Measurements from ENCODE around the gene THEM5.
"Not testable (repeated sequence)": the region's sequence is repeated elsewhere in the genome, so short reads cannot be mapped to it uniquely, and the experiment has no call there.

The THEM5 gene

DNA sequence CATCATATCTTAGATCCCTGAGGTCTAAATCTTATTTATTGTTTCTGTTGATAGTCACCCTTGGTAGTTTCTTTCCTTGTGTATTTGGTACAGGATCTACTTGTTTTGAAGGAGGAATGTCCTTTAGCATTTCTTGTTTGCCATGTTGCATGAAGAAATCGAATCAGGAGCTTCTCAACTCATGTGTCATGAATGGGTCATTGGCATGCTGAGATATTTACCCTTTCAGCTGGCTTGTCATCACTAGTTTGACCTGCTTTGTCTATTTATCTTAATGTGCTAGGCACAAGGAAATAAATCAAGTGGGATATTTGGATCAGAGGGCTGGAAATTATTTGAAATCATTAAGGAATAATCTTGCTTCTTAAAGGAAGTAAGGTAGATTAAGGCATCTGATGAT is 32.0 kb upstream of the THEM5 start:
- Histone ChIP-seq H3K4me1 (ENCODE audit: control insufficient read depth, insufficient read depth, low read length, poor library complexity, severe bottlenecking) (no peaks in the 10 kb centered on the region), H3K9me3 (ENCODE audit: control insufficient read depth, low read length) (peaks cover 5% of the 10 kb centered on the region), H3K4me3 (ENCODE audit: extremely low read depth, insufficient read depth, low read length, poor library complexity, severe bottlenecking) (no peak overlapping the region), H3K27ac (ENCODE audit: low read depth, low read length, severe bottlenecking) (no peak overlapping the region), H3K36me3 (ENCODE audit: control insufficient read depth, insufficient read depth, low read length) (peaks cover 19% of the 10 kb centered on the region)
- WGBS, 2 experiments (ENCODE audit: insufficient coverage in 2 of 2), result 80% methylated on average over 1 of the region's 1 CpG; no CpG with 5 or more reads in 1 of the 2 experiments

DNA sequence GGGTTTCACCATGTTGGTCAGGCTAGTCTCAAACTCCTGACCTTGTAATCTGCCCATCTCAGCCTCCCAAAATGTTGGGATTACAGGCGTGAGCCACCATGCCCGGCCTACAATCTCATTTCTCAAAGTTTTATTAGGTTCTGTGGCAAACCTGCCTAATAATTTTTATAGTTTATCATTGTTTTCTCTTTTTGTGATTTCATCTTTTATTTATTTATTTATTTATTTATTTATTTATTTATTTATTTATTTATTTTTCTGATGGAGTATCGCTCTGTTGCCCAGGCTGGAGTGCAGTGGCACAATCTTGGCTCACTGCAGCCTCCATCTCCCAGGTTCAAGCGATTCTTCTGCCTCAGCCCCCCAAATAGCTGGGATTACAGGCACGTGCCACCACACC is 31.4 kb upstream of the THEM5 start:
- H3K4me3 ChIP-seq (ENCODE audit: extremely low read depth, insufficient read depth, low read length, poor library complexity, severe bottlenecking); H3K4me1 ChIP-seq (ENCODE audit: control insufficient read depth, insufficient read depth, low read length, poor library complexity, severe bottlenecking); H3K27ac ChIP-seq (ENCODE audit: low read depth, low read length, severe bottlenecking); H3K9me3 ChIP-seq (ENCODE audit: control insufficient read depth, low read length): not testable (repeated sequence)
- H3K36me3 ChIP-seq (ENCODE audit: control insufficient read depth, insufficient read depth, low read length), result peaks cover 19% of the 10 kb centered on the region
- 90 to 100% methylated on average over 1 to 2 of the region's 5 CpGs for WGBS, 2 experiments (ENCODE audit: insufficient coverage in 2 of 2)

GRCh38 chr1:151884445-151884844 is 30.9 kb upstream of the THEM5 start:
- H3K27ac ChIP-seq (ENCODE audit: low read depth, low read length, severe bottlenecking); H3K9me3 ChIP-seq (ENCODE audit: control insufficient read depth, low read length); H3K4me1 ChIP-seq (ENCODE audit: control insufficient read depth, insufficient read depth, low read length, poor library complexity, severe bottlenecking); H3K4me3 ChIP-seq (ENCODE audit: extremely low read depth, insufficient read depth, low read length, poor library complexity, severe bottlenecking): not testable (repeated sequence)
- 67 to 100% methylated on average over 1 of the region's 3 CpGs for WGBS, 2 experiments (ENCODE audit: insufficient coverage in 2 of 2)
- peaks cover 19% of the 10 kb centered on the region for H3K36me3 ChIP-seq (ENCODE audit: control insufficient read depth, insufficient read depth, low read length)

- not testable (repeated sequence) for H3K9me3 ChIP-seq (ENCODE audit: control insufficient read depth, low read length); H3K27ac ChIP-seq (ENCODE audit: low read depth, low read length, severe bottlenecking); H3K4me1 ChIP-seq (ENCODE audit: control insufficient read depth, insufficient read depth, low read length, poor library complexity, severe bottlenecking); H3K4me3 ChIP-seq (ENCODE audit: extremely low read depth, insufficient read depth, low read length, poor library complexity, severe bottlenecking)
- 100% methylated on average over 1 of the region's 4 CpGs; no CpG with 5 or more reads in 1 of the 2 experiments for WGBS, 2 experiments (ENCODE audit: insufficient coverage in 2 of 2)
- peaks cover 19% of the 10 kb centered on the region for H3K36me3 ChIP-seq (ENCODE audit: control insufficient read depth, insufficient read depth, low read length)
Measured at GRCh38 chr1:151883898-151884297, 30.4 kb upstream of the THEM5 start.

- 78 to 96% methylated on average over 1 to 3 of the region's 5 CpGs for WGBS, 2 experiments (ENCODE audit: insufficient coverage in 2 of 2)
- H3K27ac ChIP-seq (ENCODE audit: low read depth, low read length, severe bottlenecking); H3K4me1 ChIP-seq (ENCODE audit: control insufficient read depth, insufficient read depth, low read length, poor library complexity, severe bottlenecking); H3K4me3 ChIP-seq (ENCODE audit: extremely low read depth, insufficient read depth, low read length, poor library complexity, severe bottlenecking); H3K9me3 ChIP-seq (ENCODE audit: control insufficient read depth, low read length): not testable (repeated sequence)
- H3K36me3 ChIP-seq (ENCODE audit: control insufficient read depth, insufficient read depth, low read length), result peaks cover 12% of the 10 kb centered on the region
Measured at GRCh38 chr1:151882918-151883317, 29.4 kb upstream of the THEM5 start.

- WGBS, 2 experiments (ENCODE audit: insufficient coverage in 2 of 2), result no CpG with 5 or more reads among the region's 2 CpGs
- Histone ChIP-seq H3K4me3 (ENCODE audit: extremely low read depth, insufficient read depth, low read length, poor library complexity, severe bottlenecking) (no peak overlapping the region), H3K36me3 (ENCODE audit: control insufficient read depth, insufficient read depth, low read length) (peaks cover 8% of the 10 kb centered on the region), H3K9me3 (ENCODE audit: control insufficient read depth, low read length) (peaks cover 5% of the 10 kb centered on the region), H3K27ac (ENCODE audit: low read depth, low read length, severe bottlenecking) (no peak overlapping the region), H3K4me1 (ENCODE audit: control insufficient read depth, insufficient read depth, low read length, poor library complexity, severe bottlenecking) (no peaks in the 10 kb centered on the region)
Measured at GRCh38 chr1:151882466-151882865, 29.0 kb upstream of the THEM5 start.

DNA sequence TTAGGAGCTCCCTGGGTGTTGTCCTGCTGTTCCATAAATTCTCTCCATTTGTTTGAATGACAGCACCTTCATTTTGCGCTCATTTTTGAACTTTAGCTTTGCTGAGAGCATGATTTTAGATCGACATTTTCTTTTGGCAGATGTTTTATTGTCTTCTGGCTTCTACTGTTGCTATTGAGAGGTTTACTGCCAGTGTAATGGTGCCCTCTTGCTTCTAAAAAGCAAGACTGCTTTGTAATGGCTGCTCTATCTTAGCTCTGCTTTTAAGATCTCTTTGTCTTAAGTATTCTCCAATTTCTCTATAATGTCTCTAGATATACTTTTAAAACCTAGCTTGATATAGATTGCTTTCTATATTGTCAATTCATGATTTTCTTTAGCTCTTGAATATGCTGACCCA is 28.0 kb upstream of the THEM5 start:
- Histone ChIP-seq H3K27ac (ENCODE audit: low read depth, low read length, severe bottlenecking) (no peak overlapping the region), H3K4me1 (ENCODE audit: control insufficient read depth, insufficient read depth, low read length, poor library complexity, severe bottlenecking) (no peaks in the 10 kb centered on the region), H3K9me3 (ENCODE audit: control insufficient read depth, low read length) (no peaks in the 10 kb centered on the region), H3K36me3 (ENCODE audit: control insufficient read depth, insufficient read depth, low read length) (no peaks in the 10 kb centered on the region), H3K4me3 (ENCODE audit: extremely low read depth, insufficient read depth, low read length, poor library complexity, severe bottlenecking) (no peak overlapping the region)
- 50 to 88% methylated on average over 1 to 2 of the region's 2 CpGs for WGBS, 2 experiments (ENCODE audit: insufficient coverage in 2 of 2)

GRCh38 chr1:151875419-151876097 is 22.0 kb upstream of the THEM5 start:
- WGBS, 2 experiments (ENCODE audit: insufficient coverage in 2 of 2), result no CpG with 5 or more reads among the region's 1 CpG
- H3K4me1 ChIP-seq (ENCODE audit: control insufficient read depth, insufficient read depth, low read length, poor library complexity, severe bottlenecking), result peaks cover 2% of the 10 kb centered on the region
- H3K36me3 ChIP-seq (ENCODE audit: control insufficient read depth, insufficient read depth, low read length), result no peaks in the 10 kb centered on the region
- no peak overlapping the region for H3K27ac ChIP-seq (ENCODE audit: low read depth, low read length, severe bottlenecking)
- no peak overlapping the region for H3K4me3 ChIP-seq (ENCODE audit: extremely low read depth, insufficient read depth, low read length, poor library complexity, severe bottlenecking)
- no peaks in the 10 kb centered on the region for H3K9me3 ChIP-seq (ENCODE audit: control insufficient read depth, low read length)

DNA sequence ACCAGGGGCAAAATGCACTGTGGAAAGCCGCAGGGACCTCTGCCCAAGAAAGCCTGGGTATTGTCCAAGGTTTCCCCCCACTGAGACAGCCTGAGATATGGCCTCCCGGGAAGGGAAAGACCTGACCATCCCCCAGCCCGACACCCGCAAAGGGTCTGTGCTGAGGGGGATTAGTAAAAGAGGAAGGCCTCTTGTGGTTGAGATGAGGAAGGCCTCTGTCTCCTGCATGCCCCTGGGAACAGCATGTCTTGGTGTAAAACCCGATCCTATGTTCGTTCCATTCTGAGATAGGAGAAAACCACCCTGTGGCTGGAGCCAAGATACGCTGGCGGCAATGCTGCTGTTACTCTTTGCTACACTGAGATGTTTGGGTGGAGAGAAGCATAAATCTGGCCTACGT is 19.3 kb upstream of the THEM5 start:
- not testable (repeated sequence) for H3K27ac ChIP-seq (ENCODE audit: low read depth, low read length, severe bottlenecking); H3K9me3 ChIP-seq (ENCODE audit: control insufficient read depth, low read length); H3K4me1 ChIP-seq (ENCODE audit: control insufficient read depth, insufficient read depth, low read length, poor library complexity, severe bottlenecking); H3K4me3 ChIP-seq (ENCODE audit: extremely low read depth, insufficient read depth, low read length, poor library complexity, severe bottlenecking); H3K36me3 ChIP-seq (ENCODE audit: control insufficient read depth, insufficient read depth, low read length)
- 50 to 69% methylated on average over 5 to 7 of the region's 9 CpGs for WGBS, 2 experiments (ENCODE audit: insufficient coverage in 2 of 2)

GRCh38 chr1:151871284-151872030 is 17.9 kb upstream of the THEM5 start:
- Histone ChIP-seq H3K4me3 (ENCODE audit: extremely low read depth, insufficient read depth, low read length, poor library complexity, severe bottlenecking) (no peak overlapping the region), H3K4me1 (ENCODE audit: control insufficient read depth, insufficient read depth, low read length, poor library complexity, severe bottlenecking) (peaks cover 2% of the 10 kb centered on the region), H3K27ac (ENCODE audit: low read depth, low read length, severe bottlenecking) (no peak overlapping the region), H3K36me3 (ENCODE audit: control insufficient read depth, insufficient read depth, low read length) (no peaks in the 10 kb centered on the region), H3K9me3 (ENCODE audit: control insufficient read depth, low read length) (no peaks in the 10 kb centered on the region)
- WGBS, 2 experiments (ENCODE audit: insufficient coverage in 2 of 2), result 93% methylated on average over 3 of the region's 5 CpGs

GRCh38 chr1:151868486-151868885 is 15.0 kb upstream of the THEM5 start:
- 80% methylated on average over 1 of the region's 3 CpGs; no CpG with 5 or more reads in 1 of the 2 experiments for WGBS, 2 experiments (ENCODE audit: insufficient coverage in 2 of 2)
- Histone ChIP-seq H3K27ac (ENCODE audit: low read depth, low read length, severe bottlenecking) (no peak overlapping the region), H3K4me3 (ENCODE audit: extremely low read depth, insufficient read depth, low read length, poor library complexity, severe bottlenecking) (no peak overlapping the region), H3K36me3 (ENCODE audit: control insufficient read depth, insufficient read depth, low read length) (no peaks in the 10 kb centered on the region), H3K9me3 (ENCODE audit: control insufficient read depth, low read length) (no peaks in the 10 kb centered on the region), H3K4me1 (ENCODE audit: control insufficient read depth, insufficient read depth, low read length, poor library complexity, severe bottlenecking) (peaks cover 2% of the 10 kb centered on the region)
